Measurements from ENCODE around the gene SHISA3.
A peak's percentile ranks its signal among the peaks of the same experiment; 100 is the strongest.
"Not testable (repeated sequence)": the region's sequence is repeated elsewhere in the genome, so short reads cannot be mapped to it uniquely, and the experiment has no call there.

SHISA3 gene

DNA sequence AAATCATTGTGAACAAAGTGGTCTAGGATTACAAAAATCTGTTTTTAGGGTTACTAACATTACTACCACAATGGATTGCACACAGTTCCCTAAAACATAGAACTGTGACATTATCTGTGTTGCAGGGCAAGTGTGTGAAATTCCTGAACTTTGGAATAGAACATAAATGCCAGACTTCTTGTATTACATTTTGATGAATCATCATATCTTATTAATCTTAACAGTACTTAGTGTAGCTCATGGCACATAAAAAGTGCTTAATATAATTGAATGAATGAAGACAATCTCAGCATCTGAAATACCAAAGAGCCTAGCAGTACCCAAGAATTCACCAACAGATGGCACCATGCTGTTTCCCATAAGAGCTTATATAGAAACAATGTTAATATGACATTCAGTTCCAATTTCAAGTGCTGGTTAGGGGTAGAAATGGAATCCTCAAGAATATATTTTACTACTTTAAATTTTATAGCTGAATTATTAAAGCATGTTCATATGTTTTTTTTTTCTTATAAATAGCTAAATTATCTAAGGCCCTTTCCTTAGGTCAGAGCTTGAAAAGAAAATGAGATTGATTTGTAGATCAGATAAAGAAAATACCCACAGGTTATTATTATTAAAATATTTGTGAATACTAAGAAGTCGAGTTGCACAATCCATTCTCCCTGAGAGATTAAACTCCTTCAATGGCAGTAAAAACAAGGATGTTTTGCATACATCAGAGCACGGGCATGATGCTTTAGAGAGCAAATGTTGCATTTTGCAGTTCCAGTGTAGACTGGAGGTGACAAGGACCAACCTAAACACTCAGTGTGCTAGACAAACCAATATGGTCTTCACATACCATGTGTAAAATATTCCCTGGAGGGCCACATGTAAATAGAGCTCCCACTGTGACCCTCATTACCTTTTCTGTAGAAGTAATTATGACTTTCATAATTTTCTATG, 25.7 kb upstream of the SHISA3 start:
- no peak for FAIRE-seq
- no peak for TF ChIP-seq POLR2A (IDR thresholded peaks at IDR 0.05; ENCODE audit: low read depth, low read length)
- DNase-seq (ENCODE audit: insufficient read length, low spot score): peak; percentile 8

DNA sequence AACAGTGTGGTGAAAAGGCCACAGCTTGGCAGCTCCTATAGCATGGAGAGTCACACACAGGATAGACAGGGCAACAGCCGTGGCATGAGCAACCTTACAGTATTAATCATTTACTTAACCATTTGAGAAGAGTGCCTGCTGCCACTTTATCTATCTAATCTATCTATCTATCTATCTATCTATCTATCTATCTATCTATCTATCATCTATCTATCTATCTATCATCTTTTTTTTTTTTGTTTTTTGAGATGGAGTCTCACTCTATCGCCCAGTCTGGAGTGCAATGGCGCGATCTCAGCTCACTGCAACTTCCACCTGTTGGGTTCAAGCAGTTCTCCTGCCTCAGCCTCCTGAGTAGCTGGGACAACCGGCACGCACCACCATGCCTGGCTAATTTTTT, 25.0 kb upstream of the SHISA3 start:
- not testable (repeated sequence) for DNase-seq (ENCODE audit: insufficient read length, low spot score); FAIRE-seq

DNA sequence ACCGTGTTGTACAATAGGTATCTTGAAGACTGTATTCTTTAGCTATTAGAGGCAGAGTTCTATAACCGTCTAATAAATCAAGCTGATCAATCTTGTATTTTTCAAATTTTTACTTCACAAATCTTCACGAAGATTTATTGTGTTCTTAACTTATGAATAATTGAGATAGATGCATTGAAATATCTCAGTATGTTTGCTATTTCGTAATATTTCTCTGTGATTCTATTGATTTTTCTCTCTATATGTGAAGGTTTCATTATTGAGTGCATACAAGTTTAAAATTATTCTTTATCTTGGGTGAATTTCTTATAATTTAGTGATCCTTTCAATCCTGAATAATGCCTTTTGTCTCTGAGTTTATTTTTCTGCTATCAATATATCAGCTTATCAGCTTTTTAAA, 19.8 kb upstream of the SHISA3 start:
- DNase-seq (ENCODE audit: insufficient read length, low spot score) (no peak), FAIRE-seq (no peak)
- no peak for TF ChIP-seq POLR2A (IDR thresholded peaks at IDR 0.05; ENCODE audit: low read depth, low read length)

DNA sequence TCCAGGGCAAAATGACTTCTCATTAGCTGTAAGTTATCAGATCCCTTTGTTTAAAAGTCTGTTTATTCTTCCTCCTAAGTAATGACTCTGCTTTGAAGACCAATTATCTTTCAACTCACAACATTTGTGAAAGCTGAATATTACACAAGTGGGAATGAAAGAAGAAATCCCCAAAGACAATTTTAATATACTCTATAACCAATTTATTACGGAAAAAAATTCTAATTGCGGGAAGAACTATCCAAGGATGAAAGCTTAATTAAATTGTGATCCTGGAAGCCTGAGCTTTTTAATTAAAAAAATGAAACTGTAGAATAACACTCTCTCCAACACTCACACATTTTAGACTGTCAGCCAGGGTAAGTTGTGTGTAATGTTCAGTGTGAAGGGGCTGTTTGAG, 15.6 kb upstream of the SHISA3 start:
- no peak for TF ChIP-seq POLR2A (IDR thresholded peaks at IDR 0.05; ENCODE audit: low read depth, low read length)
- DNase-seq (ENCODE audit: insufficient read length, low spot score) (no peak), FAIRE-seq (no peak)

DNA sequence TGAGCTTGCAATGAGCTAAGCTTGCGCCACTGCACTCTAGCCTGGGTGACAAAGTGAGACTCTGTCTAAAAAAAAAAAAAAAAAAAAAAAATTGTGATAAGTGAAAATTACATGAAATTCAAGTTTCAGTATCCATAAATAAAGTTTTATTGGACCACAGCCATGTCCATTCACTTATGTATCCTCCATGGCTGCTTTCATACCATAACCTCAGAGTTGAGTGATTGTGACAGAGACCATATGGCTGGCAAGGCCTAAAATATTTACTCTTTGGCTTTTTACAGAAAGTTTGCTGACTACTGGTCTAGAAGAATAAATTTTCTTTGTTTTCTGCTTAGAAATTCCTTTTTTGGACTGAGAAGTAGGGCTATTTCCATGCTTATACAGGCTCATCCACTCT, 11.8 kb upstream of the SHISA3 start:
- TF ChIP-seq POLR2A (IDR thresholded peaks at IDR 0.05; ENCODE audit: low read depth, low read length): no peak
- FAIRE-seq (no peak), DNase-seq (ENCODE audit: insufficient read length, low spot score) (no peak)

DNA sequence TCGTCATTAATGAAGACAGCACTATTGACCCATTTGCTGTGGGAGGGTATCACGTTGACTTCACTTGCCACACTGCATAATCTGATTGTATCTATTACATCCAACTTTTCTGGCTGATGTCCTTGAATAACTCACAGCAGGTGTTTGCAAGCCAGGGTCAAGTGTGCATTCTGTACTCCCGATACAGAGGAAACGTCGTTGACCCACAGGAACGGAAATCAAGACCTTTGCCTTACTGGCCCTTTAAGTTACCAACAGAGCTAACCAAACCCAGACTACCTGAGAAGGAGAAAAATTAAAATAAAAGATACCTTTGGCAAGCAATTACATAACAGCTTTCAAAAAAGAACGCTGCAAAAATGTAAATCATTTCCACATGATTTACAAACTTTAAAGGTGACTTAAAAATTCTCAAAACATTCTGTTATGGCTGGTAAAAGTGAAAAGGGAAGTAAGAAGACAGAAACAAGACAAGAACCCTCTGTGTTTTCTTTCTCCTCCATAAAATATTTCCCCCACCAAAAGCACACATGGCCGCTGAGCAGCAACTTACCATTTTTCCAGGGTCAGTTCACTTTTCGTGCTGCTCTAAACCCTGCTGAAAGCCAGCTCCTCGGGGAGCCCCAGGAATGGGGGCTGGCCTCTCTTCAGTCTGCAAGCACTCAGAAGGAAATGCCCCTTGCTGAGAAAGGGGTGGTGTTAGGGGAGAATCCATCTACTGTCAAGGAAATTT, 6.5 kb upstream of the SHISA3 start:
- DNase-seq (ENCODE audit: insufficient read length, low spot score) (no peak), FAIRE-seq (no peak)
- no peak for TF ChIP-seq POLR2A (IDR thresholded peaks at IDR 0.05; ENCODE audit: low read depth, low read length)

DNA sequence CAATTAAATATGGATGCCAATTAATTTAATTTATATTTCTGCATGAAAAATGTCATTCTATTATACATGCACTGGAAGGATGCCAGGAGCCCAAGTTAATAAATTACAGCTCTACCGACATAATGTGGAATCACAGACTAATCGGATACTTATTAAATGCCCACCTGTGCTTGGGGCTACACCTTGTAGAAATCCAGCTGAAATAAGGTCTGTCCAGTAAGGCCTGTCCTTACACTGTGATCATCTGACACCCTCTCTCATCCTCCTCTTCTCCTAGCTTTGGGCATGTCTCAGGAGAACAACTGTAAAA, 6.0 kb upstream of the SHISA3 start:
- DNase-seq (ENCODE audit: insufficient read length, low spot score) (no peak), FAIRE-seq (no peak)

DNA sequence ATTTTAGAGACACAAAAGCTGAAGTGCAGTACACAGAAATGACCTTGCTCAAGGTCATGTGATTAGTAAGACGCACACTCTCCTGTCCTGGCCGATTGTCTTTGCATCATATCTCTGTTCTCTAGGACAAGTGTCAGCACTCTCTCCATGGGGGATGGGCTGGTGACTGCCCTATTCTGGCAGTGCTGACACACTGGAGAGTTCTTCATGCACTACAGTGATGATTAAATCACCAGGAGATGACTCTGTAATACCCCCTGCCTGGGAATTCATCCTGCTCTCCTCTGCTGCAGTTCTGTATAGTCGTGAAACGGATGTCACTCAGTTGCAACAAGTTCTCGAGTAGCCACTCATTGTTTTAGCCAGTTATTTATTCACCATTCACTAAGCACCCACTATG, 5.3 kb upstream of the SHISA3 start:
- TF ChIP-seq POLR2A (IDR thresholded peaks at IDR 0.05; ENCODE audit: low read depth, low read length): no peak
- DNase-seq (ENCODE audit: insufficient read length, low spot score) (no peak), FAIRE-seq (no peak)

More for the DNA sequence above, 6.0 kb upstream of the SHISA3 start:
- no peak for TF ChIP-seq POLR2A (IDR thresholded peaks at IDR 0.05; ENCODE audit: low read depth, low read length)

DNA sequence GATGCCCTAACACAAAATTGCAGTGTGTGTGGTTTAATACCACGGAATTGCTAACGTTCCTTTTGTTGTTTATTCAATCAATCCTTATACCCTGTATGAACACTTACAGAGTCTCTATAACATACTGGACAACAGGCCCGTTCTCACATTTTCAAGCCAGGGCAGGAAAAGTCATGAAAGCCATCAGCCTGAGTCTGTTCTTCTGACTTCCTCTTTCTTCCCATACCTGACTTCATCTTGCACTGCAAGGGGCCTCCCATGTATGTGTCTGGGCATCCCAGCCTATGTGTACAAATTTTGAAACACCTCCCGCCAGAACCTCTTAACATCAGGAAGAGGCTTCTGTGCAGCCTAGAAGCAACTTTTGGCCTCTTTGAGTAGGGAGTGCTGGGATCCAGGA, 4.9 kb upstream of the SHISA3 start:
- no peak for TF ChIP-seq POLR2A (IDR thresholded peaks at IDR 0.05; ENCODE audit: low read depth, low read length)
- no peak for DNase-seq (ENCODE audit: insufficient read length, low spot score)
- FAIRE-seq: no peak

DNA sequence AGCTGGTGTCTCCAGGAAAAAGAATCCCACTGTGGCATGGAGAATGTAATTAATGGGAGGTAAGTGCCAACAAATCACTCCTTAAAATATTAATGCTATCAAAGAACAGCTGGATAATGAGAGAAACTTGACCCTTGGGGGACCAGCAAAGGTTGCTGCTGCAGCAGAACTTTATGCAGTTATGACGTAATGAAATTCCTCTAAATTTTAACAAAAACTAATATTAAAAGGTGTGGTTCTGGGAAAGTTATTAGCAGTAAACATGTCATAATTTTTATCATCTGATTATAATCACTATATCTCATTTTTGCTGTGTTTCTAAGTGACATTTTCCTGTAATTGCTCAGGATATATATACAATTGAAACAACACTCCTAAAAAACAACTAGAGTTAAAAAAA, 1.7 kb upstream of the SHISA3 start:
- no peak for TF ChIP-seq POLR2A (IDR thresholded peaks at IDR 0.05; ENCODE audit: low read depth, low read length)
- DNase-seq (ENCODE audit: insufficient read length, low spot score) (no peak), FAIRE-seq (no peak)

DNA sequence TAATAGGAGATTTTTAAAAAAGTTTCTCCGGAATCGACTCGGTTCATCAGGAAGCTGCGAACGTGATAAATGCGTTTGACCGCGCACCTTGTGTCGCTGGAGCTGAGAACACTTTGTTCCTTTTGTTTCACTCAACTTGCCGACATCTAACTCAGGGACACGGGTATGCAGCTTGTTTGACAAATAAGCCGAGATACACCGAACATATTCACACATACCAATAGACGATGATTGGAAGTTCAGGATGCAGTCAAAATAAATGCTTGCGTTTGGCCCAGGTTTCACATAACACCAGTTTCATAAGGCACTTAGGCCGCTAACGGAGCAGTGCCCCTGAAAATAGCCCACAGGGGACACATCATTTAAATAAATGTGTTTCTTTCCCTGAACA, 932 bp upstream of the SHISA3 start:
- DNase-seq (ENCODE audit: insufficient read length, low spot score) (no peak), FAIRE-seq (no peak)
- no peak for TF ChIP-seq POLR2A (IDR thresholded peaks at IDR 0.05; ENCODE audit: low read depth, low read length)

DNA sequence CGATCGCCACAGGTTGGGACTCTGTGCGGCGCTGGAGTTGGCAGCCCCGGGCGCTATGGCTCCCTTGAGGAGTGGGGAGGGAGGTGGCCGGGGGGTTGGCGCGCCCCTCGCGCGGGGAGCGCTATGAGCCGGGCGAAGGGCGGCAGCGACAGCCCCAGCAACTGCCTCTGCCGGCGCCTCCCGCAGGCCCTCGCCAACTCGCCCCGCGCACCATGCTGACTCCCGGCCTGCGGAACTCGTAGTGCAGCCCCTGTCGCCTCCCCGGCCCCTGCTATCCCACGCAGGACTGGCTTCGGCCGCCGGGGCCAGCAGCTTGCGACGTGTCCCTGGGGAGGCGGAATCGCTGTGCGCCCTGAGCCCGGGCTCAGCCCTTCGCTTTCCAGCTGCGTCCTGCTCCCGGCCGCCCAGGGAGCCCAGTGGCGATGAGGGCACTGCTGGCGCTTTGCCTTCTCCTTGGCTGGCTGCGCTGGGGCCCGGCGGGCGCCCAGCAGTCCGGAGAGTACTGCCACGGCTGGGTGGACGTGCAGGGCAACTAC, 415 bp downstream of the SHISA3 start:
- no peak for TF ChIP-seq POLR2A (IDR thresholded peaks at IDR 0.05; ENCODE audit: low read depth, low read length)
- no peak for DNase-seq (ENCODE audit: insufficient read length, low spot score)
- FAIRE-seq: no peak

DNA sequence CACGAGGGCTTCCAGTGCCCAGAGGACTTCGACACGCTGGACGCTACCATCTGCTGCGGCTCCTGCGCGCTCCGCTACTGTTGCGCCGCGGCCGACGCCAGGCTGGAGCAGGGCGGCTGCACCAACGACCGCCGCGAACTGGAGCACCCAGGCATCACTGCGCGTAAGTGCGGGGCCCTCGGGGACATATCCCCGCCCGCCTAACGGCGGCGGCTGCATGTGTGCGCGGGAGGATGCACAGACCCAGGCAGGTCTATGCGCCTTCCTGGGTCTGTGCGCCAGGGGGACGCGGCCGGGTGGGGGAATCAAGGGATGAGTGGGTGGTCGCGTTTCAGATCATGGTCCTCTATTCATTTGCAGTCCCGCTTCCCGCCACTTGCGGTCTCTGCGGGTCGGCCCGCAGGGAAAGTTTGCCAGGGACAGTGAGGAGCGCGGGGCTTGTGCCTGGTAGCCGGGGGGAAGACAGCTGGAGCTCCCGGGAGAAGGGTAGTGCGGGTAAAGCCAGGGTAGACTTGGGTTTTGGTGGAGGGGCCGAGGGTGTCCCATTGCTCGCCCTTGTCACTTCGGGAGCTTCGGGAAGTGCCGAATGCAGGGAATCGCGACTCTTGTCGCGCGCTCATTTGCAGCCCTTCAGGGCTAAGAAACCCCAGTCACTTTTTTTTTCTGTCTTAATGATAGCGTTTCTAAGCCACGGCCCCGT, 1.0 kb downstream of the SHISA3 start:
- DNase-seq (ENCODE audit: insufficient read length, low spot score) (no peak), FAIRE-seq (no peak)
- peak; percentile 15; the same call in 1 of the 2 replicates for TF ChIP-seq POLR2A (IDR thresholded peaks at IDR 0.05; ENCODE audit: low read depth, low read length)

DNA sequence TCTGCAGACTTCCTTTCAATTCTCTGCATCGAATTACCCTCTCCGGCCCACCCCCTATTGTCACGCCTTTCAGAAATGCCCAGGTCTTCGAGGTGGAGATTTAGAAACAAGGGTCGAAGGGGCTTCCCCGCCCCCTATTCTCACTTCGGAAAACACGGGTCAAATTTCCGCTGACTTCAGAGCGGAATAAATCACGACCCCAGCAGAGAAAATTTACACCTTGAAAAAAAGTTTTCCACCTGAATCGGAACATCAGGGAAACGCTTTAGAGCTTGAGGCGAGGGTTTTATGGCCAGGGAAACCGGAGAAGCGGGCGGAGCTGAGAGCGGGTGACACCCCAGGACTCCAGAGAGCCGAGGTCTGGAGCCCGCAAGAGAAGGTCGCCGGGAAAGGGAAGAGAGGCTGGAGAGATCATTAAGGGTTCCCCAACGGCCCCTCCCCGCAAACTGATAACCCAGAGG, 1.6 kb downstream of the SHISA3 start:
- no peak for DNase-seq (ENCODE audit: insufficient read length, low spot score)
- no peak for FAIRE-seq
- TF ChIP-seq POLR2A (IDR thresholded peaks at IDR 0.05; ENCODE audit: low read depth, low read length): no peak

Data from H54 (cell line).